GM12878 (cell line): Measurements from ENCODE around the gene CPT1C. TPM values are rescaled to one million over a fixed set of nuclear protein-coding genes. Genes with fewer than 3 reads are reported as not detected.

ENCODE experiments used
- ATAC-seq: fragments of 200-7000 bp; cut with Tn5 transposase; 3 replicates; pipeline ENCODE4 v1.9.1; 2020; ENCODE audit warnings: mild to moderate bottlenecking, moderate library complexity
- BruUV-seq: library from RNA; stranded (reverse); fragments of 400-500 nt; replicated peaks from 2 replicates; lab custom pipeline; 2021; lab: Mats Ljungman, UMichigan
- CTCF ChIA-PET: fragments of 300-600 bp; sonication (Branson Sonifier 250); formaldehyde crosslinking; extraction: SDS; loops from one replicate; lab custom pipeline; 2021; ENCODE audit warnings: inconsistent platforms; lab: Yijun Ruan, JAX
- POLR2A ChIA-PET: fragments of 350-600 bp; formaldehyde crosslinking; extraction: SDS; loops from one replicate; lab custom pipeline; 2021; ENCODE audit warnings: inconsistent platforms; lab: Charles Lee
- RAD21 ChIA-PET: fragments of 300-600 bp; sonication (Branson Sonifier 250); formaldehyde crosslinking; loops from one replicate; lab custom pipeline; 2023; ENCODE audit warnings: antibody characterized with exemption; ENCODE audit not compliant: unreplicated experiment; lab: Charles Lee
- SMC1A ChIA-PET: fragments of 300-600 bp; sonication (Branson Sonifier 250); formaldehyde crosslinking; loops from one replicate; lab custom pipeline; 2023; ENCODE audit not compliant: unreplicated experiment, uncharacterized antibody; lab: Charles Lee
- DNase-seq: peaks from one replicate; pipeline ENCODE4 v3.0.0-alpha.2; 2011; ENCODE audit warnings: low read depth, low spot score
- FAIRE-seq: peaks from 3 replicates; lab custom pipeline; 2011; peaks lifted over from hg19 to GRCh38; lab: Jason Lieb, UNC
- H2AFZ ChIP-seq: 2 replicates; pipeline ENCODE4 v1.6.0; 2011; ENCODE audit warnings: low read depth, low read length, control low read depth; ENCODE audit not compliant: control insufficient read depth
- H3K27ac ChIP-seq: 2 replicates; pipeline ENCODE4 v1.5.1; 2011; ENCODE audit warnings: control low read depth; ENCODE audit not compliant: control insufficient read depth, insufficient read depth
- H3K27me3 ChIP-seq, 2 experiments: replicated peaks in 1 of 2; 2 replicates each; pipeline versions ENCODE4 v1.6.0 to v1.6.1; 2011; ENCODE audit warnings: low read length in 1 of 2; ENCODE audit not compliant: control insufficient read depth in 2 of 2, insufficient read depth in 2 of 2
- H3K36me3 ChIP-seq, 2 experiments: 2 replicates each; pipeline ENCODE4 v1.5.1; 2011; ENCODE audit warnings: low read length in 1 of 2; ENCODE audit not compliant: control insufficient read depth in 2 of 2, insufficient read depth in 2 of 2
- H3K4me1 ChIP-seq: 2 replicates; pipeline ENCODE4 v1.6.1; 2011; ENCODE audit warnings: mild to moderate bottlenecking, low read length, moderate library complexity, mixed read lengths; ENCODE audit not compliant: control insufficient read depth, insufficient read depth
- H3K4me2 ChIP-seq: 2 replicates; pipeline ENCODE4 v1.6.0; 2011; ENCODE audit warnings: control low read depth; ENCODE audit not compliant: control insufficient read depth, insufficient read depth
- H3K4me3 ChIP-seq: fragments of 200-600 bp; sonication (generic); 2 replicates; pipeline ENCODE4 v1.5.1; 2016
- H3K79me2 ChIP-seq: 2 replicates; pipeline ENCODE4 v1.6.0; 2011; ENCODE audit warnings: low read length; ENCODE audit not compliant: control insufficient read depth, insufficient read depth
- H3K9ac ChIP-seq: 2 replicates; pipeline ENCODE4 v1.8.0; 2011; ENCODE audit warnings: low read length, control low read depth, mixed read lengths; ENCODE audit not compliant: control insufficient read depth, insufficient read depth
- H3K9me3 ChIP-seq: replicated peaks from 3 replicates; pipeline ENCODE4 v1.5.1; 2011; ENCODE audit warnings: mild to moderate bottlenecking, low read length; ENCODE audit not compliant: control insufficient read depth, insufficient read depth
- H4K20me1 ChIP-seq: 2 replicates; pipeline ENCODE4 v1.6.0; 2011; ENCODE audit not compliant: control insufficient read depth, insufficient read depth
- ATF2 ChIP-seq: IDR thresholded peaks from 2 replicates; pipeline ENCODE4 v1.6.1; 2012; ENCODE audit warnings: low read length, inconsistent platforms
- BACH1 ChIP-seq: fragments of 450-650 bp; IDR thresholded peaks from 2 replicates; pipeline ENCODE4 v1.6.1; 2017; ENCODE audit warnings: mild to moderate bottlenecking, borderline replicate concordance
- GATAD2B ChIP-seq: fragments of 450-650 bp; conservative IDR thresholded peaks from 2 replicates; pipeline ENCODE4 v1.6.1; 2017; ENCODE audit warnings: low read depth, mild to moderate bottlenecking, moderate library complexity
- JUND ChIP-seq: IDR thresholded peaks from 2 replicates; pipeline ENCODE4 v1.6.1; 2012; ENCODE audit warnings: low read depth, mild to moderate bottlenecking, low read length, improper control_type of control experiment, moderate library complexity
- LARP7 ChIP-seq: fragments of 450-650 bp; IDR thresholded peaks from 2 replicates; pipeline ENCODE4 v1.6.1; 2017; ENCODE audit warnings: mild to moderate bottlenecking
- MYB ChIP-seq: fragments of 150-350 bp; IDR thresholded peaks from 2 replicates; pipeline ENCODE4 v1.6.1; 2014; ENCODE audit warnings: mild to moderate bottlenecking, low read depth, low read length, borderline replicate concordance
- NRF1 ChIP-seq: conservative IDR thresholded peaks from 2 replicates; pipeline ENCODE4 v1.6.1; 2011; ENCODE audit warnings: mild to moderate bottlenecking, low read depth, low read length, improper control_type of control experiment
- POLR2A ChIP-seq: IDR thresholded peaks from 2 replicates; pipeline ENCODE4 v1.6.1; 2011; ENCODE audit warnings: low read depth, mild to moderate bottlenecking, low read length
- POLR2AphosphoS5 ChIP-seq: IDR thresholded peaks from 2 replicates; pipeline ENCODE4 v1.6.1; 2011; ENCODE audit warnings: mild to moderate bottlenecking, low read length, inconsistent platforms
- SIN3A ChIP-seq: IDR thresholded peaks from 2 replicates; pipeline ENCODE4 v1.6.1; 2012; ENCODE audit warnings: low read depth, low read length, improper control_type of control experiment
- SUPT20H ChIP-seq: IDR thresholded peaks from 2 replicates; pipeline ENCODE4 v1.6.1; 2011; ENCODE audit warnings: low read depth, mild to moderate bottlenecking, low read length, moderate library complexity, borderline replicate concordance; ENCODE audit not compliant: control insufficient read depth
- WRNIP1 ChIP-seq: IDR thresholded peaks from 2 replicates; pipeline ENCODE4 v1.6.1; 2011; ENCODE audit warnings: low read depth, low read length, improper control_type of control experiment, borderline replicate concordance
- ZSCAN29 ChIP-seq: fragments of 450-650 bp; IDR thresholded peaks from 2 replicates; pipeline ENCODE4 v1.6.1; 2017; ENCODE audit warnings: mild to moderate bottlenecking, moderate library complexity
- WGBS: methylation state at CpG from one replicate; pipeline ENCODE4 v1.1.6; 2016; ENCODE audit warnings: low lambda C conversion rate; ENCODE audit not compliant: insufficient replicate concordance, insufficient coverage; ENCODE audit errors: missing lambda C conversion rate; 5-methylcytosine and 5-hydroxymethylcytosine counted together
- in situ Hi-C: fragments of 300-500 bp; cut with MboI; formaldehyde crosslinking; loops from 9 replicates; pipeline ENCODE4 v1.14.3; 2018; ENCODE audit warnings: mixed read lengths
- intact Hi-C: fragments of 100-400 bp; cut with micrococcal nuclease; formaldehyde crosslinking; loops from one replicate; pipeline ENCODE4 v1.14.2; 2022; ENCODE audit not compliant: unreplicated experiment
- polyA plus RNA-seq, 11 experiments: library from polyadenylated mRNA; depleted of rRNA in 4 of 11; unstranded in 6 of 11; stranded (reverse) in 5 of 11; fragments of >200 nt; fragmentation: Nextera tagmentation in 4 of 11; fragmentation: Illumina TruSeq in 1 of 11; extraction: Ambion mirVana in 4 of 11; extraction: Trizol in 1 of 11; gene quantifications; 1 replicate in 1 of 11; 2 replicates in 10 of 11; pipeline versions ENCODE4 v1.2.1 to v1.2.3, GENCODE V29; 2011 to 2016; ENCODE audit warnings: inconsistent platforms in 2 of 11, missing spikeins in 2 of 11, low read depth in 1 of 11
- total RNA-seq, 4 experiments: library from RNA; depleted of rRNA in 3 of 4; stranded (reverse); fragments of >200 nt in 3 of 4; fragmentation: Illumina TruSeq in 1 of 4; extraction: Trizol in 1 of 4; gene quantifications; 2 replicates each; pipeline versions ENCODE4 v1.2.1 to v1.2.3, GENCODE V29; 2013 to 2021

The CPT1C gene
- total and polyA plus RNA-seq, 10 of the 15 experiments (the other 5 are each of a cell fraction or from before 2014, with no cell fraction given): 0.04 to 0.56 (median 0.21) TPM; not detected in 3

GRCh38 chr19:49687150-49687549 lies 3.8 kb upstream of the CPT1C start:
- no peak for DNase-seq
- no peak for ATAC-seq
- H3K36me3 ChIP-seq: peaks cover 20 to 40% of the 10 kb centered on the region in 2 experiments
- H3K4me1 ChIP-seq: peaks cover 10% of the 10 kb centered on the region
- no peak overlapping the region for H3K27ac ChIP-seq
- intact Hi-C loops: no loop called here
- ChIA-PET CTCF (interaction anchor here (0.6 kb wide), 1 partner anchor 123 kb away, joined by 5 read pairs; no protein-coding TSS in a partner anchor), SMC1A (no interaction called here), RAD21 (no interaction called here), POLR2A (no interaction called here)
- peaks cover 6% of the 10 kb centered on the region; the same call in 1 of the 2 replicates for H4K20me1 ChIP-seq
- in situ Hi-C loops: no loop called here
- no peak for FAIRE-seq
- no peaks in the 10 kb centered on the region; a peak in 1 of 4 replicates for H3K27me3 ChIP-seq
- no peaks in the 10 kb centered on the region; the same call in 2 of the 3 replicates for H3K9me3 ChIP-seq
- TF ChIP-seq BACH1 (no peak), POLR2AphosphoS5 (0 out of 2 replicates have a peak, but pooled peaks have one; percentile 2)
- 86% methylated on average over 11 of the region's 12 CpGs for WGBS
- no peak overlapping the region for H3K9ac ChIP-seq
- H3K4me3 ChIP-seq: no peak overlapping the region
- peaks cover 2% of the 10 kb centered on the region for H3K79me2 ChIP-seq
- BruUV-seq: no TSS peak
- H3K4me2 ChIP-seq: no peak overlapping the region
- H2AFZ ChIP-seq: no peak overlapping the region

- peaks cover 4% of the 10 kb centered on the region; the same call in 1 of the 2 replicates for H4K20me1 ChIP-seq
- H3K9me3 ChIP-seq: no peaks in the 10 kb centered on the region; the same call in 2 of the 3 replicates
- ATAC-seq: no peak
- intact Hi-C loops (no loop called here), in situ Hi-C loops (no loop called here)
- peaks cover 16 to 39% of the 10 kb centered on the region in 2 experiments; a peak in 3 of 4 replicates for H3K36me3 ChIP-seq
- FAIRE-seq: no peak
- ChIA-PET CTCF (interaction anchor here (0.6 kb wide), 2 partner anchors 119 to 123 kb away, joined by 3 to 5 read pairs; no protein-coding TSS in a partner anchor), SMC1A (no interaction called here), POLR2A (no interaction called here), RAD21 (no interaction called here)
- H3K9ac ChIP-seq: no peak overlapping the region
- H3K79me2 ChIP-seq: peaks cover 2% of the 10 kb centered on the region
- no peak overlapping the region for H2AFZ ChIP-seq
- 61% methylated on average over 25 of the region's 26 CpGs for WGBS
- H3K4me3 ChIP-seq: no peak overlapping the region
- H3K27ac ChIP-seq: no peak overlapping the region
- H3K4me2 ChIP-seq: no peak overlapping the region
- no peak for TF ChIP-seq SIN3A
- TF ChIP-seq WRNIP1: no peak
- TF ChIP-seq JUND: no peak
- TF ChIP-seq LARP7: no peak
- no peak for TF ChIP-seq MYB
- no peak for TF ChIP-seq SUPT20H
- peak; percentile 59; the same call in 1 of the 2 replicates for TF ChIP-seq POLR2AphosphoS5
- TF ChIP-seq ZSCAN29: no peak
- no peak for TF ChIP-seq NRF1
- no peak for TF ChIP-seq GATAD2B
- TF ChIP-seq ATF2: 0 out of 2 replicates have a peak, but pooled peaks have one; percentile 6
- peak; percentile 58 for TF ChIP-seq POLR2A
- BruUV-seq: TSS peak; percentile 53
- no peaks in the 10 kb centered on the region; a peak in 1 of 4 replicates for H3K27me3 ChIP-seq
- peaks cover 8% of the 10 kb centered on the region for H3K4me1 ChIP-seq
- no peak for DNase-seq
These were observed 3.2 kb upstream of the CPT1C start for GRCh38 chr19:49687566-49688316.
